K562 (cell line): ENCODE measurements around the gene ALDOC. TPM values are rescaled to one million over a fixed set of nuclear protein-coding genes. Genes with fewer than 3 reads are reported as not detected.

Source experiments
- BCLAF1 ChIP-seq, 2 experiments: fragments of 450-650 bp in 1 of 2; IDR thresholded peaks; 2 replicates each; pipeline ENCODE4 v1.6.1; 2011 to 2017; ENCODE audit warnings: low read depth in 2 of 2, antibody characterized with exemption in 1 of 2, borderline replicate concordance in 1 of 2, low read length in 1 of 2, mild to moderate bottlenecking in 1 of 2, mixed read lengths in 1 of 2; ENCODE audit not compliant: control insufficient read depth in 1 of 2
- CCNT2 ChIP-seq: IDR thresholded peaks from 2 replicates; pipeline ENCODE4 v1.6.1; 2011; ENCODE audit warnings: borderline replicate concordance, low read depth, mild to moderate bottlenecking, moderate library complexity, mixed read lengths, low read length; ENCODE audit not compliant: insufficient read length; ENCODE audit errors: extremely low read depth
- GABPA ChIP-seq: fragments of 200-800 bp; sonication (Bioruptor generic); conservative IDR thresholded peaks from 2 replicates; pipeline ENCODE4 v1.6.1; 2016; ENCODE audit warnings: low read depth, missing genetic modification characterization, missing compliant biosample characterization
- GTF2E2 ChIP-seq: fragments of 200-800 bp; sonication (Bioruptor generic); IDR thresholded peaks from 2 replicates; pipeline ENCODE4 v1.6.1; 2016; ENCODE audit warnings: missing genetic modification characterization, missing compliant biosample characterization
- HDAC1 ChIP-seq, 2 experiments: fragments of 450-650 bp; IDR thresholded peaks; 2 replicates each; pipeline ENCODE4 v1.6.1; 2016 to 2017; ENCODE audit warnings: inconsistent platforms in 1 of 2, mild to moderate bottlenecking in 1 of 2, moderate library complexity in 1 of 2
- HNRNPK ChIP-seq: fragments of 200-400 bp; formaldehyde crosslinking; IDR thresholded peaks from one replicate; pipeline ENCODE4 v1.6.1; 2018; ENCODE audit warnings: mild to moderate bottlenecking, low read depth, low read length; ENCODE audit not compliant: poor library complexity, severe bottlenecking
- L3MBTL2 ChIP-seq: fragments of 450-650 bp; IDR thresholded peaks from 2 replicates; pipeline ENCODE4 v1.6.1; 2016; ENCODE audit warnings: mild to moderate bottlenecking, moderate library complexity
- NONO ChIP-seq, 2 experiments: fragments of 200-400 bp in 1 of 2; fragments of 450-650 bp in 1 of 2; formaldehyde crosslinking in 1 of 2; IDR thresholded peaks; 2 replicates each; pipeline ENCODE4 v1.6.1; 2017; ENCODE audit warnings: low read depth in 2 of 2, mild to moderate bottlenecking in 2 of 2, moderate library complexity in 2 of 2, low read length in 1 of 2
- NRF1 ChIP-seq, 2 experiments: fragments of 450-650 bp; IDR thresholded peaks in 1 of 2; conservative IDR thresholded peaks in 1 of 2; 2 replicates each; pipeline ENCODE4 v1.6.1; 2014; ENCODE audit warnings: mild to moderate bottlenecking in 2 of 2
- POLR2G ChIP-seq: fragments of 200-400 bp; formaldehyde crosslinking; IDR thresholded peaks from 2 replicates; pipeline ENCODE4 v1.6.1; 2017; ENCODE audit warnings: low read depth, mild to moderate bottlenecking, antibody characterized with exemption, low read length, moderate library complexity
- POLR2H ChIP-seq: IDR thresholded peaks from 2 replicates; pipeline ENCODE4 v1.6.1; 2016; ENCODE audit warnings: missing genetic modification characterization, low read depth, mild to moderate bottlenecking, control low read depth, missing compliant biosample characterization, moderate library complexity
- TAF1 ChIP-seq: IDR thresholded peaks from 2 replicates; pipeline ENCODE4 v1.6.1; 2011; ENCODE audit warnings: mild to moderate bottlenecking, low read length, moderate library complexity; ENCODE audit not compliant: insufficient read depth, control insufficient read depth, severe bottlenecking; ENCODE audit errors: extremely low read depth
- ZKSCAN1 ChIP-seq: fragments of 150-350 bp; IDR thresholded peaks from 2 replicates; pipeline ENCODE4 v1.6.1; 2016; ENCODE audit warnings: low read depth, low read length
- ZNF830 ChIP-seq: fragments of 250-450 bp; sonication (Bioruptor Pico); IDR thresholded peaks from 2 replicates; pipeline ENCODE4 v1.5.0; 2021; ENCODE audit warnings: mild to moderate bottlenecking
- polyA plus RNA-seq, 8 experiments: library from polyadenylated mRNA; depleted of rRNA in 4 of 8; stranded (reverse) in 5 of 8; unstranded in 3 of 8; fragments of >200 nt; fragmentation: Nextera tagmentation in 2 of 8; fragmentation: Illumina TruSeq in 1 of 8; extraction: Ambion mirVana in 2 of 8; extraction: Trizol in 1 of 8; gene quantifications; 2 replicates each; pipeline versions ENCODE4 v1.2.1 to v1.2.3, GENCODE V29; 2011 to 2014; ENCODE audit warnings: inconsistent platforms in 1 of 8, missing spikeins in 1 of 8
- total RNA-seq, 7 experiments: library from RNA; depleted of rRNA in 6 of 7; stranded (reverse); fragments of >200 nt in 6 of 7; fragmentation: Illumina TruSeq in 2 of 7; extraction: Trizol in 2 of 7; gene quantifications; 2 replicates each; pipeline versions ENCODE4 v1.2.1 to v1.2.3, GENCODE V29; 2011 to 2021; ENCODE audit warnings: low replicate concordance in 1 of 7
- TF ChIP-seq, protein P1 (sequence below), 2 experiments: IDR thresholded peaks; 2 replicates each; pipeline ENCODE4 v1.6.1; 2011; ENCODE audit warnings: borderline replicate concordance in 1 of 2, control low read depth in 1 of 2, low read depth in 1 of 2, low read length in 1 of 2, mild to moderate bottlenecking in 1 of 2, mixed read lengths in 1 of 2, moderate library complexity in 1 of 2; ENCODE audit not compliant: insufficient read depth in 1 of 2, insufficient read length in 1 of 2, poor library complexity in 1 of 2, severe bottlenecking in 1 of 2; ENCODE audit errors: extremely low read depth in 1 of 2
- TF ChIP-seq, protein P2 (sequence below): fragments of 450-650 bp; formaldehyde crosslinking; IDR thresholded peaks from 2 replicates; pipeline ENCODE4 v1.4.0; 2022; ENCODE audit warnings: missing genetic modification characterization
- TF ChIP-seq, protein P3 (sequence below): fragments of 200-800 bp; sonication (Bioruptor generic); IDR thresholded peaks from 2 replicates; pipeline ENCODE4 v1.6.1; 2017; ENCODE audit warnings: missing genetic modification characterization, missing compliant biosample characterization

Gene ALDOC
- total and polyA plus RNA-seq, 9 of the 15 experiments (the other 6 are each of a cell fraction or from before 2014, with no cell fraction given): 43.2 to 263 (median 99.2) TPM

DNA sequence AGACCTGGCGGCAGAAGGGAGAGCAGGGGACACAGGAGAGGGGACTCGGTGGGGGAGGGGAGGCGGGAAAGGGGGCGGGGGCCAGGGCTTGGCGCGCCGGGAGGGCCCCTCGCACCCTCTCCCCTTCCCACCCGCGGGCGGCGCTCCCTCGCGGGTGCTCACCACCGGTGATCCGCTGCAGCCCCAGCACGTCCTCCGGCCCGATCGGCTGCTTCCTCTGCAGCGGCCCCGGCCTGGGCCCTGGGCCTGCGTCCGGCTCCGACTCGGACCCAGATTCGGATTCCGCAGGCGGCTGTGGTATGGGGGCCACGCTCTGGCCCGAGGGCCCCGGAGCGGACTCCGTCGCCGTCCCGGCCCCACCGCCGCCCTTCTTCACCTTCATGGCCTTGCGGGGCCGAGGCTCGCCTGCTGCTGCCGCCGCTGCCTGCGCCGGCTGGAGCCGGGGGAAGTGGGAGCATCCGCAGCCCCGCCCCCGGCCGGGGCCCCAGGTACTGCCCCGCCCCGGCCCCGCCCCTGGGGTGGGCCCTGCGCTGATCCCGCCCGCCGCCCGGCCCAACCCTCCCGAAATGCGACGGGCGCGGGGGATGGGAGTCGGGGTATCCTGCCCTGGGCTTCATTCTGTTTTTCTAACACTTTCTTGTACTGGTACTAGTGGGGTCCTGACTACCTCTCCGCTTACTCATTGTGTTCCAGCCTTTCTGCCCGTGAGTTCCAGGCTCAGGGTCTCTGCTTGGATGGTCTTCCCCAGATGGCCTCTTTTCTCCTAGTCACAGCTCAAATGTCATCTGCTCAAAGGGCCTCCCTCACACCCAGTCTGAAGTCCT, 24.3 kb downstream of the ALDOC start, which contains the start of gene UNC119 (continued):
- TF ChIP-seq, protein P1, sequence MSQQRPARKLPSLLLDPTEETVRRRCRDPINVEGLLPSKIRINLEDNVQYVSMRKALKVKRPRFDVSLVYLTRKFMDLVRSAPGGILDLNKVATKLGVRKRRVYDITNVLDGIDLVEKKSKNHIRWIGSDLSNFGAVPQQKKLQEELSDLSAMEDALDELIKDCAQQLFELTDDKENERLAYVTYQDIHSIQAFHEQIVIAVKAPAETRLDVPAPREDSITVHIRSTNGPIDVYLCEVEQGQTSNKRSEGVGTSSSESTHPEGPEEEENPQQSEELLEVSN (IDR thresholded peaks at IDR 0.05; ENCODE audit: borderline replicate concordance in 1 of 2, extremely low read depth in 1 of 2, insufficient read depth in 1 of 2, insufficient read length in 1 of 2, low read depth in 1 of 2, low read length in 1 of 2, poor library complexity in 1 of 2, severe bottlenecking in 1 of 2): peak in 1 of 2 experiments; percentile 89
- peak in 1 of 2 experiments; percentile 15; a peak in 1 of 4 replicates for TF ChIP-seq HDAC1 (IDR thresholded peaks at IDR 0.05)
- 0 out of 2 replicates have a peak, but pooled peaks have one; percentile 41 for TF ChIP-seq ZNF830 (CRISPR knock-in tag)
- TF ChIP-seq TAF1: peak; percentile 80
- TF ChIP-seq ZKSCAN1: no peak
- 0 out of 2 replicates have a peak, but pooled peaks have one; percentile 29 for TF ChIP-seq GABPA (tag)
- TF ChIP-seq, protein P2, sequence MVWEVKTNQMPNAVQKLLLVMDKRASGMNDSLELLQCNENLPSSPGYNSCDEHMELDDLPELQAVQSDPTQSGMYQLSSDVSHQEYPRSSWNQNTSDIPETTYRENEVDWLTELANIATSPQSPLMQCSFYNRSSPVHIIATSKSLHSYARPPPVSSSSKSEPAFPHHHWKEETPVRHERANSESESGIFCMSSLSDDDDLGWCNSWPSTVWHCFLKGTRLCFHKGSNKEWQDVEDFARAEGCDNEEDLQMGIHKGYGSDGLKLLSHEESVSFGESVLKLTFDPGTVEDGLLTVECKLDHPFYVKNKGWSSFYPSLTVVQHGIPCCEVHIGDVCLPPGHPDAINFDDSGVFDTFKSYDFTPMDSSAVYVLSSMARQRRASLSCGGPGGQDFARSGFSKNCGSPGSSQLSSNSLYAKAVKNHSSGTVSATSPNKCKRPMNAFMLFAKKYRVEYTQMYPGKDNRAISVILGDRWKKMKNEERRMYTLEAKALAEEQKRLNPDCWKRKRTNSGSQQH (CRISPR knock-in tag): peak; percentile 57; the same call in 1 of the 2 replicates
- peak; percentile 61 for TF ChIP-seq CCNT2
- no peak for TF ChIP-seq BCLAF1 (IDR thresholded peaks at IDR 0.05; ENCODE audit: borderline replicate concordance in 1 of 2, control insufficient read depth in 1 of 2, low read depth in 2 of 2, low read length in 1 of 2)
- TF ChIP-seq NRF1 (conservative IDR thresholded peaks at IDR 0.05 in 1 of 2, IDR thresholded peaks at IDR 0.05 in 1 of 2): peak; percentile 74 to 76
- 0 out of 2 replicates have a peak, but pooled peaks have one; percentile 41 for TF ChIP-seq GTF2E2 (tag)
- TF ChIP-seq HNRNPK: peak; percentile 90
- TF ChIP-seq POLR2H (tag): no peak
- peak; percentile 89 for TF ChIP-seq POLR2G
- TF ChIP-seq NONO (IDR thresholded peaks at IDR 0.05; ENCODE audit: low read depth in 2 of 2, low read length in 1 of 2): peak in 1 of 2 experiments; percentile 39; a peak in 1 of 4 replicates
- TF ChIP-seq L3MBTL2: peak; percentile 65; the same call in 1 of the 2 replicates
- TF ChIP-seq, protein P3, sequence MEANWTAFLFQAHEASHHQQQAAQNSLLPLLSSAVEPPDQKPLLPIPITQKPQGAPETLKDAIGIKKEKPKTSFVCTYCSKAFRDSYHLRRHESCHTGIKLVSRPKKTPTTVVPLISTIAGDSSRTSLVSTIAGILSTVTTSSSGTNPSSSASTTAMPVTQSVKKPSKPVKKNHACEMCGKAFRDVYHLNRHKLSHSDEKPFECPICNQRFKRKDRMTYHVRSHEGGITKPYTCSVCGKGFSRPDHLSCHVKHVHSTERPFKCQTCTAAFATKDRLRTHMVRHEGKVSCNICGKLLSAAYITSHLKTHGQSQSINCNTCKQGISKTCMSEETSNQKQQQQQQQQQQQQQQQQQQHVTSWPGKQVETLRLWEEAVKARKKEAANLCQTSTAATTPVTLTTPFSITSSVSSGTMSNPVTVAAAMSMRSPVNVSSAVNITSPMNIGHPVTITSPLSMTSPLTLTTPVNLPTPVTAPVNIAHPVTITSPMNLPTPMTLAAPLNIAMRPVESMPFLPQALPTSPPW (CRISPR knock-in tag): peak; percentile 86
